H9 (cell line): ENCODE data around the gene KDM3A. TPM values are rescaled to one million over a fixed set of nuclear protein-coding genes. Genes with fewer than 3 reads are reported as not detected.

ENCODE experiments used
- DNase-seq: peaks from one replicate; pipeline ENCODE4 v3.0.0-alpha.2; 2017
- H2AFZ ChIP-seq: one replicate; pipeline ENCODE4 v1.6.1; 2013; ENCODE audit warnings: mild to moderate bottlenecking, low read length, control low read depth, moderate library complexity
- H2AK5ac ChIP-seq: 2 replicates; pipeline ENCODE4 v1.6.1; 2013; ENCODE audit warnings: low read length, control low read depth, mixed read lengths; ENCODE audit not compliant: insufficient read length
- H2BK120ac ChIP-seq: one replicate; pipeline ENCODE4 v1.6.1; 2013; ENCODE audit warnings: low read depth, mild to moderate bottlenecking, low read length, control low read depth, inconsistent platforms; ENCODE audit not compliant: poor library complexity, severe bottlenecking
- H2BK12ac ChIP-seq: 2 replicates; pipeline ENCODE4 v1.6.1; 2013; ENCODE audit warnings: low read length, control low read depth, mixed read lengths, low read depth; ENCODE audit not compliant: insufficient read length
- H2BK15ac ChIP-seq: 2 replicates; pipeline ENCODE4 v1.6.1; 2013; ENCODE audit warnings: low read depth, low read length, control low read depth
- H2BK20ac ChIP-seq: one replicate; pipeline ENCODE4 v1.6.1; 2013; ENCODE audit warnings: low read depth, mild to moderate bottlenecking, low read length, control low read depth, inconsistent platforms; ENCODE audit not compliant: poor library complexity, severe bottlenecking
- H2BK5ac ChIP-seq: 2 replicates; pipeline ENCODE4 v1.6.1; 2013; ENCODE audit warnings: low read length, control low read depth, mixed read lengths; ENCODE audit not compliant: insufficient read length
- H3K14ac ChIP-seq: 2 replicates; pipeline ENCODE4 v1.6.1; 2013; ENCODE audit warnings: low read length, control low read depth; ENCODE audit not compliant: insufficient read depth
- H3K18ac ChIP-seq: 2 replicates; pipeline ENCODE4 v1.6.1; 2013; ENCODE audit warnings: low read depth, mild to moderate bottlenecking, mixed read lengths, low read length, control low read depth; ENCODE audit not compliant: insufficient read length
- H3K23ac ChIP-seq: 2 replicates; pipeline ENCODE4 v1.6.1; 2013; ENCODE audit warnings: low read length, control low read depth, mixed read lengths, low read depth; ENCODE audit not compliant: insufficient read length
- H3K23me2 ChIP-seq: 2 replicates; pipeline ENCODE4 v1.6.1; 2013; ENCODE audit warnings: low read depth, mild to moderate bottlenecking, mixed read lengths, low read length, control low read depth; ENCODE audit not compliant: insufficient read length, poor library complexity, severe bottlenecking
- H3K27ac ChIP-seq: 2 replicates; pipeline ENCODE4 v1.5.1; 2013; ENCODE audit warnings: low read length, control low read depth, mixed read lengths, low read depth; ENCODE audit not compliant: insufficient read length
- H3K27me3 ChIP-seq: 2 replicates; pipeline ENCODE4 v1.6.1; 2013; ENCODE audit warnings: low read length, control low read depth, inconsistent platforms; ENCODE audit not compliant: insufficient read depth
- H3K4ac ChIP-seq: 2 replicates; pipeline ENCODE4 v1.6.1; 2013; ENCODE audit warnings: low read depth, mild to moderate bottlenecking, control low read depth, inconsistent platforms, low read length, moderate library complexity
- H3K4me1 ChIP-seq: 2 replicates; pipeline ENCODE4 v1.6.1; 2013; ENCODE audit warnings: low read length, control low read depth, inconsistent platforms; ENCODE audit not compliant: insufficient read depth
- H3K4me2 ChIP-seq: 2 replicates; pipeline ENCODE4 v1.6.1; 2013; ENCODE audit warnings: low read length, control low read depth, mixed read lengths; ENCODE audit not compliant: insufficient read length, insufficient read depth
- H3K56ac ChIP-seq: 2 replicates; pipeline ENCODE4 v1.6.1; 2013; ENCODE audit warnings: low read depth, mild to moderate bottlenecking, mixed read lengths, low read length, control low read depth; ENCODE audit not compliant: insufficient read length
- H3K79me1 ChIP-seq: 2 replicates; pipeline ENCODE4 v1.6.1; 2013; ENCODE audit warnings: low read depth, mild to moderate bottlenecking, moderate library complexity, low read length, control low read depth, inconsistent platforms; ENCODE audit not compliant: insufficient read depth, poor library complexity, severe bottlenecking
- H3K79me2 ChIP-seq: 2 replicates; pipeline ENCODE4 v1.6.1; 2013; ENCODE audit warnings: low read length, control low read depth, inconsistent platforms; ENCODE audit not compliant: insufficient read depth
- H3K9ac ChIP-seq: 2 replicates; pipeline ENCODE4 v1.6.1; 2013; ENCODE audit warnings: low read length, control low read depth, mixed read lengths; ENCODE audit not compliant: insufficient read length; ENCODE audit errors: extremely low read depth
- H3K9me3 ChIP-seq: one replicate; pipeline ENCODE4 v1.6.1; 2013; ENCODE audit warnings: low read depth, low read length, inconsistent platforms; ENCODE audit not compliant: control insufficient read depth
- H3T11ph ChIP-seq: one replicate; pipeline ENCODE4 v1.6.1; 2013; ENCODE audit warnings: mild to moderate bottlenecking, low read length, control low read depth, inconsistent platforms
- H4K20me1 ChIP-seq: one replicate; pipeline ENCODE4 v1.6.1; 2013; ENCODE audit not compliant: control insufficient read depth, insufficient read length, insufficient read depth
- H4K5ac ChIP-seq: 2 replicates; pipeline ENCODE4 v1.6.1; 2013; ENCODE audit warnings: low read depth, mild to moderate bottlenecking, mixed read lengths, low read length, control low read depth; ENCODE audit not compliant: insufficient read length
- H4K8ac ChIP-seq: replicated peaks from 2 replicates; pipeline ENCODE4 v1.6.1; 2013; ENCODE audit warnings: low read length, control low read depth, mixed read lengths, low read depth; ENCODE audit not compliant: insufficient read length
- H4K91ac ChIP-seq: 2 replicates; pipeline ENCODE4 v1.6.1; 2013; ENCODE audit warnings: low read depth, mild to moderate bottlenecking, moderate library complexity, mixed read lengths, low read length, control low read depth; ENCODE audit not compliant: insufficient read length
- H3K27ac Mint-ChIP-seq, 3 experiments: 2 replicates in 2 of 3; 3 replicates in 1 of 3; pipeline ENCODE4 v1.8.0; 2020 to 2021; ENCODE audit warnings: mixed read lengths in 3 of 3, mild to moderate bottlenecking in 1 of 3, moderate library complexity in 1 of 3
- H3K27me3 Mint-ChIP-seq: 2 replicates; pipeline ENCODE4 v1.8.0; 2021; ENCODE audit warnings: low read depth, mild to moderate bottlenecking, moderate library complexity, mixed read lengths
- H3K36me3 Mint-ChIP-seq, 3 experiments: 2 replicates in 2 of 3; 3 replicates in 1 of 3; pipeline ENCODE4 v1.8.0; 2020 to 2021; ENCODE audit warnings: low read depth in 3 of 3, mixed read lengths in 3 of 3; ENCODE audit not compliant: insufficient read depth in 1 of 3
- H3K4me1 Mint-ChIP-seq, 2 experiments: 2 replicates each; pipeline ENCODE4 v1.8.0; 2020; ENCODE audit warnings: mixed read lengths in 2 of 2
- H3K4me3 Mint-ChIP-seq, 2 experiments: 2 replicates in 1 of 2; 3 replicates in 1 of 2; pipeline ENCODE4 v1.8.0; 2020 to 2021; ENCODE audit warnings: mild to moderate bottlenecking in 2 of 2, mixed read lengths in 2 of 2, moderate library complexity in 1 of 2
- H3K9me3 Mint-ChIP-seq, 2 experiments: 2 replicates in 1 of 2; 3 replicates in 1 of 2; pipeline ENCODE4 v1.8.0; 2020; ENCODE audit warnings: mild to moderate bottlenecking in 2 of 2, mixed read lengths in 2 of 2, moderate library complexity in 1 of 2
- WGBS: extraction: QIAGEN DNeasy Blood & Tissue Kit; methylation state at CpG from one replicate; pipeline ENCODE4 v1.1.7; 2013; ENCODE audit warnings: missing lambda C conversion rate, low lambda C conversion rate, mixed read lengths; ENCODE audit not compliant: insufficient read length; ENCODE audit errors: extremely low coverage; 5-methylcytosine and 5-hydroxymethylcytosine counted together
- total RNA-seq: library from RNA; stranded (reverse); gene quantifications from 2 replicates; pipeline ENCODE4 v1.2.1, GENCODE V29; 2021
- TF ChIP-seq, protein P1 (sequence below): fragments of 200-600 bp; sonication (generic); conservative IDR thresholded peaks from 3 replicates; pipeline ENCODE4 v1.8.0; 2021; ENCODE audit warnings: antibody characterized with exemption, mild to moderate bottlenecking

Gene KDM3A
- total RNA-seq, 1 experiment from 2014 or later = 28.1 TPM

DNA sequence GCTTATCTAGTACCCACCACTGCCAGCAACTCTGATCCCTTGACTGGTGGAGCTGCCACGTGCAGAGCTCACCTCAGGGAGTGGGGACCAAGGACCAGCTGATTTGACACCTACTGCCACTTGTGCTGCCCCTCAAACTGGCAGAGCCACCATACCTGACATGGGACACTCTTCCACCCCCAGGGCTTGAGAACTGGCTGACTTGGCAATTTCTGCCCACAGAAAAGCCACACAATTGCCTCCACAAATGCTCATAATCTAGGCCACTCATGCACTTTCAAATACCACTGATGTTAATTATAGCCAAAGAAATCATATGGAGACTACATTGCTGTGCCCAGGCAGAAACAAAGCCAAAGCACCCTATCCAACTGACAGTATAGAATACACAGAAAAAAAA, 11.8 kb upstream of the KDM3A start:
- Histone ChIP-seq H3K56ac (no peak overlapping the region), H3K79me2 (no peaks in the 10 kb centered on the region), H2BK20ac (no peak overlapping the region), H2BK120ac (no peak overlapping the region), H4K91ac (no peak overlapping the region), H3K23ac (no peak overlapping the region), H4K20me1 (no peaks in the 10 kb centered on the region), H4K8ac (no peak overlapping the region), H3K9me3 (no peaks in the 10 kb centered on the region), H3K23me2 (no peaks in the 10 kb centered on the region), H3K27me3 (no peaks in the 10 kb centered on the region), H3K14ac (no peak overlapping the region), H2BK15ac (no peak overlapping the region), H3K18ac (no peak overlapping the region), H3K4ac (no peak overlapping the region), H2AFZ (no peak overlapping the region), H2BK5ac (no peak overlapping the region), H3K27ac (no peak overlapping the region), H2BK12ac (no peak overlapping the region), H4K5ac (no peak overlapping the region), H3K9ac (no peak overlapping the region), H2AK5ac (no peak overlapping the region), H3K4me2 (no peak overlapping the region), H3K4me1 (no peaks in the 10 kb centered on the region), H3K79me1 (no peaks in the 10 kb centered on the region), H3T11ph (no peak overlapping the region)
- H3K4me3 Mint-ChIP-seq = no peak overlapping the region
- H3K9me3 Mint-ChIP-seq = peaks cover 5 to 6% of the 10 kb centered on the region in 2 experiments
- TF ChIP-seq, protein P1, sequence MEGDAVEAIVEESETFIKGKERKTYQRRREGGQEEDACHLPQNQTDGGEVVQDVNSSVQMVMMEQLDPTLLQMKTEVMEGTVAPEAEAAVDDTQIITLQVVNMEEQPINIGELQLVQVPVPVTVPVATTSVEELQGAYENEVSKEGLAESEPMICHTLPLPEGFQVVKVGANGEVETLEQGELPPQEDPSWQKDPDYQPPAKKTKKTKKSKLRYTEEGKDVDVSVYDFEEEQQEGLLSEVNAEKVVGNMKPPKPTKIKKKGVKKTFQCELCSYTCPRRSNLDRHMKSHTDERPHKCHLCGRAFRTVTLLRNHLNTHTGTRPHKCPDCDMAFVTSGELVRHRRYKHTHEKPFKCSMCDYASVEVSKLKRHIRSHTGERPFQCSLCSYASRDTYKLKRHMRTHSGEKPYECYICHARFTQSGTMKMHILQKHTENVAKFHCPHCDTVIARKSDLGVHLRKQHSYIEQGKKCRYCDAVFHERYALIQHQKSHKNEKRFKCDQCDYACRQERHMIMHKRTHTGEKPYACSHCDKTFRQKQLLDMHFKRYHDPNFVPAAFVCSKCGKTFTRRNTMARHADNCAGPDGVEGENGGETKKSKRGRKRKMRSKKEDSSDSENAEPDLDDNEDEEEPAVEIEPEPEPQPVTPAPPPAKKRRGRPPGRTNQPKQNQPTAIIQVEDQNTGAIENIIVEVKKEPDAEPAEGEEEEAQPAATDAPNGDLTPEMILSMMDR = no peak
- no peak for DNase-seq
- WGBS = no CpG with 5 or more reads among the region's 1 CpG
- peaks cover 0 to 4% of the 10 kb centered on the region in 2 experiments; a peak in 1 of 4 replicates for H3K4me1 Mint-ChIP-seq
- H3K27ac Mint-ChIP-seq = no peak overlapping the region
- peaks cover 26% of the 10 kb centered on the region for H3K27me3 Mint-ChIP-seq
- H3K36me3 Mint-ChIP-seq = no peaks in the 10 kb centered on the region
